Measurements from ENCODE around the gene KRT85. TPM values are rescaled to one million over a fixed set of nuclear protein-coding genes. Genes with fewer than 3 reads are reported as not detected.

Gene KRT85
- total RNA-seq, 6 experiments from 2014 or later, result not detected

DNA sequence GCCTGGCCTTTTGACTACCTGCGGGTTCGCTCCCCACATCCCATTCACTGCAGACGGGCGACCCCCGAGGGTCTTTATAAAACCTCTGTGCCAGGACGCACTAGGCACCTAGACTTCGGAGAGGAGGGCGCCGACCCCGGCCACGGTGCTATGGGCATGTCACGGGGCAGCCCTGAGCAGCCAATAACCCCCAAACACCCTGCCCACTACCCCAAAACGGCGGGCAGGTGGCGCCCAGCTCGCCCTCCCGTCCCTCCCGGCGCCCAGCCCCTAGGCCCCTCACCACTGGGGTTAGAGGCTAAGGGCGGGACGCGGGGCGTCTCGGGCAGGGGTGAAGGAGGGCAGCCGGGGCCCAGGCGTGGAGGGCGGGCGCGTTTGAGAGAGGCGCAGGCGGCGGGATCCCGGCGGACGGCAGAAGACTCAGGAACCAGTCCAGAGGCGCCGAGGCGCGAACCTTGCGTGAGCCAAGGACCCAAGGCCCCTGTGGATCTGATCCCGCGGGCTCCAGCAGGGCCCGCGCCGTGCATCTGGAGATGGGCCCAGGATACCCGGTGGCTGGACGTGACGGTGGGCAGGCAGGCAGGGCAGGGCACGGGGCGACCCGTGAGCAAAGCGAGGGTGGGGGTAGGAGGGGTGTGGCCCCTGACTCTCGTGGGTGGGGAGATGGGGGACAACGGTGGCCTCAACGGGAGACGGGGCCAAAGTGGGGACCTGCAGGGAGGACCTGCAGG, 11.1 kb downstream of the KRT85 start:
- Mint-ChIP-seq H3K36me3 (ENCODE audit: low read depth) (no peaks in the 10 kb centered on the region), H3K4me3 (no peak overlapping the region), H3K9me3 (no peaks in the 10 kb centered on the region), H3K27ac (no peak overlapping the region), H3K27me3 (ENCODE audit: insufficient read depth) (peaks cover 30% of the 10 kb centered on the region), H3K4me1 (ENCODE audit: low read depth) (peaks cover 10% of the 10 kb centered on the region)
- TF ChIP-seq, protein P1, sequence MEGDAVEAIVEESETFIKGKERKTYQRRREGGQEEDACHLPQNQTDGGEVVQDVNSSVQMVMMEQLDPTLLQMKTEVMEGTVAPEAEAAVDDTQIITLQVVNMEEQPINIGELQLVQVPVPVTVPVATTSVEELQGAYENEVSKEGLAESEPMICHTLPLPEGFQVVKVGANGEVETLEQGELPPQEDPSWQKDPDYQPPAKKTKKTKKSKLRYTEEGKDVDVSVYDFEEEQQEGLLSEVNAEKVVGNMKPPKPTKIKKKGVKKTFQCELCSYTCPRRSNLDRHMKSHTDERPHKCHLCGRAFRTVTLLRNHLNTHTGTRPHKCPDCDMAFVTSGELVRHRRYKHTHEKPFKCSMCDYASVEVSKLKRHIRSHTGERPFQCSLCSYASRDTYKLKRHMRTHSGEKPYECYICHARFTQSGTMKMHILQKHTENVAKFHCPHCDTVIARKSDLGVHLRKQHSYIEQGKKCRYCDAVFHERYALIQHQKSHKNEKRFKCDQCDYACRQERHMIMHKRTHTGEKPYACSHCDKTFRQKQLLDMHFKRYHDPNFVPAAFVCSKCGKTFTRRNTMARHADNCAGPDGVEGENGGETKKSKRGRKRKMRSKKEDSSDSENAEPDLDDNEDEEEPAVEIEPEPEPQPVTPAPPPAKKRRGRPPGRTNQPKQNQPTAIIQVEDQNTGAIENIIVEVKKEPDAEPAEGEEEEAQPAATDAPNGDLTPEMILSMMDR (IDR thresholded peaks at IDR 0.05), result no peak
- no peak for DNase-seq

DNA sequence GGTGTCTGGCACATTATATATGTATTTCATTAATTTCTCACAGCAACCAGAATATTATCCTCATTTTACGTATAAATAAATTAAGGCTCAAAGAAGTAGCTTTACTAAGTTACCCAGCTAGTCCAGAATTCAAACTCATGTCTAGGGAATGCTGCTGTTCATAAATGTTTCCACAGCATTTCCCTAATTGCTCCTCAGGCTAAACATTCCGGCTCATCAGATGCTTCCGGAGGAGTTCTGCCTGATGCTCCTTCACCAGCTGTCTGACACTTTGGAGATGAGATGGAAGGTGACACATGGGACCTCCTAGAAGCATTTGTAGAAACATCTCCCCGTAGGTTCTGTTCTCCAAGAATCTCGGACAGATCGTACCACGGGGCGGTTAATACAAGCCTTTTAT, 12.1 kb downstream of the KRT85 start:
- Mint-ChIP-seq H3K4me1 (ENCODE audit: low read depth) (peaks cover 10% of the 10 kb centered on the region), H3K27me3 (ENCODE audit: insufficient read depth) (peaks cover 32% of the 10 kb centered on the region), H3K9me3 (no peaks in the 10 kb centered on the region), H3K27ac (no peak overlapping the region), H3K36me3 (ENCODE audit: low read depth) (no peaks in the 10 kb centered on the region), H3K4me3 (no peak overlapping the region)
- peak; percentile 15 for DNase-seq
- TF ChIP-seq, protein P1 (IDR thresholded peaks at IDR 0.05), result no peak

DNA sequence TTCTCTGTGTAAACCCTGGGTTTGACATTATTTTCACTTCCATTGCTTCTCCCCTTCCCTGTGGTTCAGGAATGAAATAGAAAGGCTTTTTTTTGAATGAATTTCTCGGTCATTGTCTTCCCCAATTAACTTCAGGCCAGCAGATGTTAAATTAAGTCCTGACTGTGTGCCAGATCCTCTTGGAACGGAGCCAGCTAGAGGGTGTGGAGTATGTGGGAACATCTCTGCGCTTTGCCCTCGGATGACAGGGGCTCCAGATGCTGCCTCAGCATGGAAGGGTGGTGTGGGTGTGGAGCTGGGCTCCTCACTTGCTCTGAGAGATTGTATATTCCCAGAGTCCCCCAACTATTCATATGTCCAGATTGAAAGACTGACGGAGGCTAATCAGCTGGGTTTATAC, 13.1 kb downstream of the KRT85 start:
- DNase-seq, result no peak
- Mint-ChIP-seq H3K27me3 (ENCODE audit: insufficient read depth) (peaks cover 25% of the 10 kb centered on the region), H3K27ac (no peak overlapping the region), H3K4me1 (ENCODE audit: low read depth) (peaks cover 14% of the 10 kb centered on the region), H3K9me3 (no peaks in the 10 kb centered on the region), H3K4me3 (no peak overlapping the region), H3K36me3 (ENCODE audit: low read depth) (no peaks in the 10 kb centered on the region)
- TF ChIP-seq, protein P1 (IDR thresholded peaks at IDR 0.05), result no peak

DNA sequence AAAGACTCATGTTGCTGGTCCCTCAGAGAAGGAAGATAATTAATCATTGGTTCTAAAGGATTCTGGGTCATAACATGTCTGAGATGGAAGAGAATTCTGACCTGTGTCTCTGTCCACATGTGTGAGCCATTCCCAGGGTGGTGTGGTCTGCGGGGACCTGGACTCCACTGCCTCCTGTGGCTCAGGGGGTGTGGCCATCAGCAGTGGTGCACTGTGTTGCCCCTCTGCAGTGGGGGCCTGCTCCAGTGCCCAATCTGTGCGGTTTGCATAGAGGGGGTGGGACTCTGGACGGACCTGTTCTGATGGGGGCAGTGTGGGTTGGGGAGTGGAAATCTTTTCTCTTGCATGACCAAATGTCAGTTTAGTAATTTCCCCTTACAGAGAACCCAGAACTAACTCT, 13.5 kb downstream of the KRT85 start:
- TF ChIP-seq, protein P1 (IDR thresholded peaks at IDR 0.05), result no peak
- Mint-ChIP-seq H3K9me3 (no peaks in the 10 kb centered on the region), H3K4me1 (ENCODE audit: low read depth) (peaks cover 17% of the 10 kb centered on the region), H3K27ac (no peak overlapping the region), H3K4me3 (no peak overlapping the region), H3K36me3 (ENCODE audit: low read depth) (no peaks in the 10 kb centered on the region), H3K27me3 (ENCODE audit: insufficient read depth) (peaks cover 24% of the 10 kb centered on the region)
- no peak for DNase-seq

DNA sequence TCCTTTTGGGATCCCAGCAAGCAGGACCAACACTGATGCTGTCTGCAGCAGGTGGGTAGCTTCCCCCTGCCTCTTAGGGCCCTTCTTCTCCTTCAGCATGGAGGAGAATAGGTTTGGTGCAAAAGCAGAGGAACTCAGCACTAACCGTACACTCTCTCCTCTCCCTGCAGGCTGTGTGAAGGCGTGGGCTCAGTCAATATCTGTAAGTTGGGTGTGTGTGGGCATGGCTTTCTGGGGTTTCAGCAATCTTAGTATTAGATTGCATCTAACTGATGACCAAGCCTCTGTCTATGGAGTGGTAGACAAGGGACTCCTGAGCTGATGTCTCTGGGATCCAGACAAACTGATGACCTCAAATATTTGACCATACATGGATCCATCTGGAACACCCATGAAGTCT, 14.3 kb downstream of the KRT85 start:
- H3K27ac Mint-ChIP-seq, result no peak overlapping the region
- no peak for DNase-seq
- H3K4me3 Mint-ChIP-seq, result no peak overlapping the region
- TF ChIP-seq, protein P1 (IDR thresholded peaks at IDR 0.05), result no peak
- H3K27me3 Mint-ChIP-seq (ENCODE audit: insufficient read depth), result peaks cover 23% of the 10 kb centered on the region
- peaks cover 17% of the 10 kb centered on the region for H3K4me1 Mint-ChIP-seq (ENCODE audit: low read depth)
- no peaks in the 10 kb centered on the region for H3K9me3 Mint-ChIP-seq
- H3K36me3 Mint-ChIP-seq (ENCODE audit: low read depth), result no peaks in the 10 kb centered on the region
